ENCODE results near the gene SYCP2. TPM values are rescaled to one million over a fixed set of nuclear protein-coding genes. Genes with fewer than 3 reads are reported as not detected.

SYCP2 gene
- total RNA-seq, 1 donor from 2014 or later = 1.2 TPM

- DNase-seq (ENCODE audit: low read depth in 2 of 2) = no peak
Measured at GRCh38 chr20:59823491-59824259, 109.8 kb downstream of the SYCP2 start.

GRCh38 chr20:59823030-59823423 is 110.4 kb downstream of the SYCP2 start:
- no peak for DNase-seq (ENCODE audit: low read depth in 2 of 2)

- no peak for DNase-seq (ENCODE audit: low read depth in 2 of 2)
Measured at GRCh38 chr20:59822291-59823029, 111.0 kb downstream of the SYCP2 start.

GRCh38 chr20:59821788-59822187 is 111.6 kb downstream of the SYCP2 start:
- DNase-seq (ENCODE audit: low read depth in 2 of 2) = no peak

- no peak for DNase-seq (ENCODE audit: low read depth in 2 of 2)
Measured at GRCh38 chr20:59821201-59821600, 112.2 kb downstream of the SYCP2 start.

GRCh38 chr20:59820204-59821041 is 113.0 kb downstream of the SYCP2 start:
- no peak for DNase-seq (ENCODE audit: low read depth in 2 of 2)

- DNase-seq (ENCODE audit: low read depth in 2 of 2) = no peak
Measured at GRCh38 chr20:59819496-59820203, 113.8 kb downstream of the SYCP2 start.

- no peak for DNase-seq (ENCODE audit: low read depth in 2 of 2)
Measured at GRCh38 chr20:59818911-59819310, 114.5 kb downstream of the SYCP2 start.

- DNase-seq (ENCODE audit: low read depth in 2 of 2) = no peak
Measured at GRCh38 chr20:59817846-59818615, 115.4 kb downstream of the SYCP2 start.

- DNase-seq (ENCODE audit: low read depth in 2 of 2) = no peak
Measured at GRCh38 chr20:59817406-59817805, 116.0 kb downstream of the SYCP2 start.

- no peak for DNase-seq (ENCODE audit: low read depth in 2 of 2)
Measured at GRCh38 chr20:59816146-59816738, 117.2 kb downstream of the SYCP2 start.

GRCh38 chr20:59814840-59815340 is 118.5 kb downstream of the SYCP2 start:
- no peak for DNase-seq (ENCODE audit: low read depth in 2 of 2)

- DNase-seq (ENCODE audit: low read depth in 2 of 2) = no peak
Measured at GRCh38 chr20:59813948-59814839, 119.2 kb downstream of the SYCP2 start.

Other genes with a start within 250 kb of the SYCP2 start
- 4.8 and 7.1 TPM in 2 replicates for gene PPP1R3D, start 6.7 kb upstream of the SYCP2 start, total RNA-seq
- gene FAM217B, start 6.8 kb upstream of the SYCP2 start, total RNA-seq = 2.2 and 2.4 TPM in 2 replicates
- gene CDH26, start 24.8 kb upstream of the SYCP2 start, total RNA-seq = 0.22 and 0.40 TPM in 2 replicates

All from lung microvascular endothelial cell (primary cell).